ENCODE results near the gene SLC44A2.

SLC44A2 gene

GRCh38 chr19:10586396-10586795 is 39.0 kb upstream of the SLC44A2 start:
- H3K4me3 ChIP-seq (ENCODE audit: low read depth, low read length), result no peak overlapping the region
- DNase-seq (ENCODE audit: low read depth, low spot score), result no peak
- POLR2A ChIA-PET, result no interaction called here
- no peak for TF ChIP-seq CTCF (IDR thresholded peaks at IDR 0.05; ENCODE audit: insufficient read depth, low read length, missing control alignments)
- CTCF ChIA-PET, result interaction anchor here (0.9 to 19.6 kb wide), 3 partner anchors 10 to 111 kb away, joined by 3 to 644 read pairs (median 178); partner anchors contain the start of gene QTRT1

DNA sequence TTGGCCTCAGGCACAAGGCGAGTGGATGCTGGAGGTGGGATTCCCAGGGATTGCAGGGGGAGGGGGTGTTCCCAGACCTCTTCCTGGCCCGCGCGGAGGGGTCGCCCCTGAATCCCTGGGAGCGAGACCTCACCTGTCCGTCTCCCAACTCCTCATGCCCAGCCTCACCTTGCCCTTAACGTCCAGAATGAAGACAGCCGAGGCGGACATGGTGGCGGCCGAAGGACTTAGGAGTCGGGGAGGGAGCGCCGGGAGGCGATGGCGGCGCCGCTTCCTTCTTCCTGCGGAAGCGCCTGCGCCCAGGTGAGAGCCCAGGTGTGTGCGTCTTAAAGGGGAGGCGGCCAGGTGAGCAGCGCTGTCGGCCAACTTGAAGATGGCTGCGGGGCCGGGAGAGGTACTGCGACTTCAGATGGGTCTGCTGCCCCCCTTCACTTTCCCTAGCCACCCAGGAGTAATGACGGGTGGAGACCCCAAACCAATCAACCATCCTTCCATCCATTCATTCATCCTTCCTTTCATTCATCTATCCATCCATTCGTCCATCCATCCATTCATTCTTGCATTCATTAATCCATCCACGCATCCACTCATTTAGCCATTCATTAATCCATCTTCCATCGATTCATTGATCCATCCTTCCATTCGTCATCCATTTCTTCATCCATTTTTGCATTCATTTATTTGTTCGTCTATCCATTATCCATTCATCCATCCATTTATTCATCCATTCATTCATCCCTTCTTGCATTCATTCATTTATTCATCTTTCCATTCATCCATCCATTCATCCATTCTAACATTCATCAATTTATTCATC is 38.1 kb upstream of the SLC44A2 start, which contains the start of gene AP1M2:
Gene AP1M2, minus strand, starts transcription at position 291 of the 817 bp plus-strand sequence. Its CDS starts 81 bp downstream, at position 210.
- DNase-seq (ENCODE audit: low read depth, low spot score), result no peak
- H3K4me3 ChIP-seq (ENCODE audit: low read depth, low read length), result no peak within 1 kb of the TSS
- CTCF ChIA-PET, result interaction anchor here (9.1 kb wide), 1 partner anchor 110 kb away, joined by 178 read pairs; the partner anchor contains the start of gene QTRT1
- POLR2A ChIA-PET, result no interaction called here
- TF ChIP-seq CTCF (IDR thresholded peaks at IDR 0.05; ENCODE audit: insufficient read depth, low read length, missing control alignments), result no peak

GRCh38 chr19:10587839-10588150 is 37.6 kb upstream of the SLC44A2 start:
- no peak overlapping the region for H3K4me3 ChIP-seq (ENCODE audit: low read depth, low read length)
- POLR2A ChIA-PET, result no interaction called here

DNA sequence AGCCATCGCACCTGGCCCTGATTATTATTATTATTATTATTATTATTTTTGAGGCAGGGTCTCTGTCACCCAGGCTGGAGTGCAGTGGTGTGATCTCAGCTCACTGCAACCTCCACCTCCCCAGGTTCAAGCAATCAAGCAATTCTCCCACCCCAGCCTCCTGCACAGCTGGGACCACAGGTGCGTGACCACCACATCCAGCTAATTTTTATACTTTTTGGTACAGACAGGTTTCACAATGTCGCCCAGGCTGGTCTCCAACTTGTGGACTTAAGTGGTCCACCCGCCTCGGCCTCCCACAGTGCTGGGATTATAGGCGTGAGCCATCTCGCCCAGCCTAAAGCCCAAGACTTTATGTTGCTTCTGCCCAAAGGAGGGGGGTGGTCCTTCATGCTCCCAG is 32.2 kb upstream of the SLC44A2 start:
- TF ChIP-seq CTCF (IDR thresholded peaks at IDR 0.05; ENCODE audit: insufficient read depth, low read length, missing control alignments), result no peak
- ChIA-PET CTCF (interaction anchor here (1.6 to 1.9 kb wide), 2 partner anchors 12 to 51 kb away, joined by 8 to 13 read pairs; no protein-coding TSS in a partner anchor), POLR2A (no interaction called here)
- no peak overlapping the region for H3K4me3 ChIP-seq (ENCODE audit: low read depth, low read length)
- DNase-seq (ENCODE audit: low read depth, low spot score), result no peak

More at GRCh38 chr19:10587839-10588150, 37.6 kb upstream of the SLC44A2 start:
- TF ChIP-seq CTCF (IDR thresholded peaks at IDR 0.05; ENCODE audit: insufficient read depth, low read length, missing control alignments), result no peak
- DNase-seq (ENCODE audit: low read depth, low spot score), result no peak
- CTCF ChIA-PET, result interaction anchor here (3.8 kb wide), 1 partner anchor 57 kb away, joined by 31 read pairs; no protein-coding TSS in a partner anchor

DNA sequence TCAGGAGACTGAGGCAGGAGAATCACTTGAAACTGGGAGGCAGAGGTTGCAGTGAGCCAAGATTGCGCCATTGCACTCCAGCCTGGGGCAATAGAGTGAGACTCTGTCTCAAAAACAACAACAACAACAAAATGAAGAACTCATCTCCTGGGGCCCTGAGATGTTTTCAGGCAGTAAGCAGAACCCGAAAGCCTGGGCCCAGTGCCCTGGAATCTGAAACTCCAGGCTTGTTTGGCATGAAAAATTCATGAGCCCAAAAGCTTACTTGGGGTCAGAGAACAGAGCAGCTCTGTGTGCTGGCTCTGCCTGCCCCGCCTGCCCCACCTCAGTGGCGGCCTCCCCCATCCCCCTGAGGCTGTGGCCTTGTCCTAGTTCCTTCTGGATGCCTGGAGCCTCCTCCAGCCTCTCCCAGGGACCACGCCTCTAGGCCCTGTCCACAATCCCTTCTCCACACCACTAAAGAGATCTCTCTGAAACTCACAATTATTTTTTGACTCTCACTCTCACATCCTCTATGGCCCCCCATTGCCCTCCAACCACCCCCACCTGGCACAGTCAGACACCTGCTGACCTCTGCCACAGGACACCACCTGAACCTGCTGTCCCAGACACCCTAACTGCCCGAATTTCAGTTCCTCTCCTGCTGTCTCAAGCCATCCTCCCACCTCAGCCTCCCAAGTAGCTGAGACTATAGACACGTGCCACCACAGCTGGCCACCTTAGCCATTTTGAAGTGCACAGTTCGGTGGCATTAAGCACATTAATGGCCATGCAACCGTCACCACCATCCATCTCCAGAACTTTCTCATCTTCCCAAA is 31.3 kb upstream of the SLC44A2 start:
- no peak for DNase-seq (ENCODE audit: low read depth, low spot score)
- TF ChIP-seq CTCF (IDR thresholded peaks at IDR 0.05; ENCODE audit: insufficient read depth, low read length, missing control alignments), result no peak
- no peak overlapping the region for H3K4me3 ChIP-seq (ENCODE audit: low read depth, low read length)
- ChIA-PET POLR2A (interaction anchor here (0.5 kb wide), 1 partner anchor 213 kb away, joined by 3 read pairs; no protein-coding TSS in a partner anchor), CTCF (interaction anchor here (1.0 to 3.3 kb wide), 3 partner anchors 9 to 50 kb away, joined by 3 to 26 read pairs (median 14); no protein-coding TSS in a partner anchor)
